HEK293 (cell line): ENCODE data around the gene GRB10.
A peak's percentile ranks its signal among the peaks of the same experiment; 100 is the strongest.

Experiments used
- CTCF ChIA-PET: fragments of 350-600 bp; formaldehyde crosslinking; extraction: SDS; loops from one replicate; lab custom pipeline; 2021; ENCODE audit warnings: antibody characterized with exemption; lab: Yijun Ruan, JAX
- POLR2A ChIA-PET: fragments of 300-600 bp; formaldehyde crosslinking; extraction: SDS; loops from one replicate; lab custom pipeline; 2020; ENCODE audit warnings: antibody characterized with exemption, inconsistent platforms; lab: Yijun Ruan, JAX
- H3K27ac ChIP-seq: fragments of 200-500 bp; sonication (Bioruptor generic); 2 replicates; pipeline ENCODE4 v1.5.1; 2014; ENCODE audit warnings: low read depth, low read length, control low read depth, inconsistent platforms; ENCODE audit errors: extremely low read depth
- H3K36me3 ChIP-seq, 2 experiments: fragments of 200-500 bp in 1 of 2; sonication (Bioruptor generic) in 1 of 2; 1 replicate in 1 of 2; 2 replicates in 1 of 2; pipeline ENCODE4 v1.5.1; 2014 to 2017; ENCODE audit warnings: inconsistent platforms in 2 of 2, low read length in 2 of 2; ENCODE audit not compliant: control insufficient read depth in 2 of 2, insufficient read depth in 1 of 2
- H3K4me1 ChIP-seq: fragments of 200-500 bp; sonication (Bioruptor generic); 2 replicates; pipeline ENCODE4 v1.5.1; 2014; ENCODE audit warnings: mild to moderate bottlenecking, low read length, inconsistent platforms; ENCODE audit not compliant: control insufficient read depth, insufficient read depth
- H3K4me3 ChIP-seq: 2 replicates; pipeline ENCODE4 v1.5.1; 2011; ENCODE audit warnings: low read depth, mild to moderate bottlenecking, control low read depth, low read length, moderate library complexity
- H3K9me3 ChIP-seq: fragments of 200-500 bp; sonication (Bioruptor generic); 2 replicates; pipeline ENCODE4 v1.5.1; 2014; ENCODE audit warnings: low read depth, low read length, inconsistent platforms; ENCODE audit not compliant: control insufficient read depth, insufficient read depth
- BCL11B ChIP-seq: fragments of 450-650 bp; formaldehyde crosslinking; IDR thresholded peaks from 2 replicates; pipeline ENCODE4 v1.5.1; 2016; ENCODE audit warnings: low read depth, missing biosample characterization, missing genetic modification characterization
- GFI1B ChIP-seq: fragments of 450-650 bp; formaldehyde crosslinking; IDR thresholded peaks from 2 replicates; pipeline ENCODE4 v1.5.1; 2016; ENCODE audit warnings: missing biosample characterization, missing genetic modification characterization
- HOXC10 ChIP-seq: sonication (generic); formaldehyde crosslinking; IDR thresholded peaks from 2 replicates; pipeline ENCODE4 v1.8.1; 2023; ENCODE audit warnings: mild to moderate bottlenecking, missing genetic modification reagents
- KLF1 ChIP-seq: fragments of 450-650 bp; formaldehyde crosslinking; IDR thresholded peaks from 2 replicates; pipeline ENCODE4 v1.5.1; 2016; ENCODE audit warnings: missing biosample characterization, missing genetic modification characterization
- KLF16 ChIP-seq: fragments of 450-650 bp; formaldehyde crosslinking; IDR thresholded peaks from 2 replicates; pipeline ENCODE4 v1.5.1; 2017; ENCODE audit warnings: missing biosample characterization, missing genetic modification characterization
- KLF8 ChIP-seq: fragments of 450-650 bp; formaldehyde crosslinking; IDR thresholded peaks from 2 replicates; pipeline ENCODE4 v1.5.1; 2016; ENCODE audit warnings: missing biosample characterization, missing genetic modification characterization
- MEIS1 ChIP-seq: sonication (generic); formaldehyde crosslinking; IDR thresholded peaks from 2 replicates; pipeline ENCODE4 v1.8.1; 2022; ENCODE audit warnings: missing genetic modification reagents, mild to moderate bottlenecking, borderline replicate concordance
- ZBTB21 ChIP-seq: fragments of 450-650 bp; formaldehyde crosslinking; IDR thresholded peaks from 2 replicates; pipeline ENCODE4 v1.5.1; 2017; ENCODE audit warnings: missing biosample characterization, missing genetic modification characterization
- ZEB2 ChIP-seq: fragments of 450-650 bp; formaldehyde crosslinking; IDR thresholded peaks from 2 replicates; pipeline ENCODE4 v1.5.1; 2016; ENCODE audit warnings: missing biosample characterization, missing genetic modification characterization
- ZNF133 ChIP-seq: fragments of 450-650 bp; formaldehyde crosslinking; IDR thresholded peaks from 2 replicates; pipeline ENCODE4 v1.5.1; 2016; ENCODE audit warnings: missing biosample characterization, missing genetic modification characterization
- ZNF266 ChIP-seq: fragments of 450-650 bp; formaldehyde crosslinking; IDR thresholded peaks from 2 replicates; pipeline ENCODE4 v1.5.1; 2016; ENCODE audit warnings: missing biosample characterization, missing genetic modification characterization, low read depth
- ZNF302 ChIP-seq: fragments of 450-650 bp; formaldehyde crosslinking; IDR thresholded peaks from 2 replicates; pipeline ENCODE4 v1.5.1; 2016; ENCODE audit warnings: missing biosample characterization, missing genetic modification characterization, low read depth
- ZNF311 ChIP-seq: fragments of 450-650 bp; formaldehyde crosslinking; IDR thresholded peaks from 2 replicates; pipeline ENCODE4 v1.5.1; 2017; ENCODE audit warnings: missing biosample characterization, missing genetic modification characterization, borderline replicate concordance
- ZNF404 ChIP-seq: fragments of 450-650 bp; formaldehyde crosslinking; IDR thresholded peaks from 2 replicates; pipeline ENCODE4 v1.5.1; 2017; ENCODE audit warnings: missing biosample characterization, missing genetic modification characterization
- ZNF48 ChIP-seq: fragments of 450-650 bp; formaldehyde crosslinking; IDR thresholded peaks from 2 replicates; pipeline ENCODE4 v1.5.1; 2016; ENCODE audit warnings: missing biosample characterization, missing genetic modification characterization
- ZNF558 ChIP-seq: fragments of 450-650 bp; formaldehyde crosslinking; IDR thresholded peaks from 2 replicates; pipeline ENCODE4 v1.5.1; 2016; ENCODE audit warnings: missing biosample characterization, missing genetic modification characterization
- ZNF585B ChIP-seq: fragments of 450-650 bp; formaldehyde crosslinking; IDR thresholded peaks from 2 replicates; pipeline ENCODE4 v1.5.1; 2016; ENCODE audit warnings: missing biosample characterization, missing genetic modification characterization
- ZNF654 ChIP-seq: fragments of 450-650 bp; formaldehyde crosslinking; IDR thresholded peaks from 2 replicates; pipeline ENCODE4 v1.5.1; 2016; ENCODE audit warnings: low read depth, missing biosample characterization, missing genetic modification characterization
- ZNF777 ChIP-seq: fragments of 450-650 bp; formaldehyde crosslinking; IDR thresholded peaks from 2 replicates; pipeline ENCODE4 v1.5.1; 2017; ENCODE audit warnings: missing biosample characterization, missing genetic modification characterization, borderline replicate concordance
- ZNF785 ChIP-seq: fragments of 450-650 bp; formaldehyde crosslinking; IDR thresholded peaks from 2 replicates; pipeline ENCODE4 v1.5.1; 2016; ENCODE audit warnings: missing biosample characterization, missing genetic modification characterization
- ZSCAN23 ChIP-seq: fragments of 450-650 bp; formaldehyde crosslinking; IDR thresholded peaks from 2 replicates; pipeline ENCODE4 v1.5.1; 2016; ENCODE audit warnings: missing biosample characterization, missing genetic modification characterization
- TF ChIP-seq, protein P1 (sequence below): fragments of 450-650 bp; formaldehyde crosslinking; IDR thresholded peaks from 2 replicates; pipeline ENCODE4 v1.5.1; 2016; ENCODE audit warnings: missing biosample characterization, missing genetic modification characterization
- TF ChIP-seq, protein P2 (sequence below): fragments of 450-650 bp; formaldehyde crosslinking; IDR thresholded peaks from 2 replicates; pipeline ENCODE4 v1.5.1; 2016; ENCODE audit warnings: missing biosample characterization, missing genetic modification characterization, borderline replicate concordance
- TF ChIP-seq, protein P3 (sequence below): sonication (generic); formaldehyde crosslinking; IDR thresholded peaks from 2 replicates; pipeline ENCODE4 v1.8.1; 2022; ENCODE audit warnings: mild to moderate bottlenecking, moderate library complexity, missing genetic modification reagents
- TF ChIP-seq, protein P4 (sequence below): fragments of 450-650 bp; formaldehyde crosslinking; IDR thresholded peaks from 2 replicates; pipeline ENCODE4 v1.5.1; 2016; ENCODE audit warnings: missing biosample characterization, missing genetic modification characterization

GRB10 gene

DNA sequence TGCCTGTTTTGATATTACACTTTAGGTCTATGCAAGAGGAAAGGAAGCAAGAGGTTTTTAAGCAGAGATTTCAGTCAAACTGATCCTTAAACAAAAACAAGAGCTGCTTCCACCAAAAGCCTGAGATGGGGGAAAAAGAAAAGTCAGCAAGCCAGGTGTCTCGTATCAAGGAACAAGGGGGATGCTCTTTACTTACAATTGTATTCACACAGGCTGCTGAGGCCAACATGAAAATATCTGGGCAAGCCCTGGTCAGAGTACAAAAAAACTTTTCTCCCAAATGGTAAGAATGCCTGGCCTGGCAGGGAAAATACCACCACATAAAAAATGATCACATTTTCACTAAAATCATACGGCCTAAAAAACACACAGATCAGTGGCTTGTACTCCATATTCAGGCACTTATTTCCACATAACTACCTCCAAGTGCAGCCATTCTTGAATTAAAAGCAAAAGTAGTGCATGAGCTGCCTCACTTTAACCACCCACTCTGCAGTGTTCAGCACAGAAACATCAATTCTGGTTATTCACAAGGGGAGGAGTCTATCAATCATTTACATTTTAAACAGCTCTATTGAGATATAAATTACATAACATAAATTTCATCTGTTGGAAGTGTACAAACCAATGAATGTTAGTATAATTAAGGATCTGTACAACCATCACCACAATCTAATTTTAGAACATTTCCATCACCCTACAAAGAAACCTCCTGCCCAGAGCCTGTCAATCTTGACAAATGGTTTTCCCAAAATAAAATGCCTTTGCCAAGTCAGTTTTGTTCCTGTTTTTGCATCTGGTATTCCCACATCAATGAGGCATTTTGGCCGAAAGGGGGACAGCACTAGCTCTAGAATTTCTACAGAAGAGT is 70.2 kb downstream of the GRB10 start:
- TF ChIP-seq ZNF48 (tag by site-specific recombination), result no peak
- no peak for TF ChIP-seq MEIS1 (CRISPR knock-in tag)
- TF ChIP-seq, protein P1, sequence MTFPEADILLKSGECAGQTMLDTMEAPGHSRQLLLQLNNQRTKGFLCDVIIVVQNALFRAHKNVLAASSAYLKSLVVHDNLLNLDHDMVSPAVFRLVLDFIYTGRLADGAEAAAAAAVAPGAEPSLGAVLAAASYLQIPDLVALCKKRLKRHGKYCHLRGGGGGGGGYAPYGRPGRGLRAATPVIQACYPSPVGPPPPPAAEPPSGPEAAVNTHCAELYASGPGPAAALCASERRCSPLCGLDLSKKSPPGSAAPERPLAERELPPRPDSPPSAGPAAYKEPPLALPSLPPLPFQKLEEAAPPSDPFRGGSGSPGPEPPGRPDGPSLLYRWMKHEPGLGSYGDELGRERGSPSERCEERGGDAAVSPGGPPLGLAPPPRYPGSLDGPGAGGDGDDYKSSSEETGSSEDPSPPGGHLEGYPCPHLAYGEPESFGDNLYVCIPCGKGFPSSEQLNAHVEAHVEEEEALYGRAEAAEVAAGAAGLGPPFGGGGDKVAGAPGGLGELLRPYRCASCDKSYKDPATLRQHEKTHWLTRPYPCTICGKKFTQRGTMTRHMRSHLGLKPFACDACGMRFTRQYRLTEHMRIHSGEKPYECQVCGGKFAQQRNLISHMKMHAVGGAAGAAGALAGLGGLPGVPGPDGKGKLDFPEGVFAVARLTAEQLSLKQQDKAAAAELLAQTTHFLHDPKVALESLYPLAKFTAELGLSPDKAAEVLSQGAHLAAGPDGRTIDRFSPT (tag by site-specific recombination), result no peak
- no peak for TF ChIP-seq HOXC10 (CRISPR knock-in tag)
- TF ChIP-seq ZNF654, result no peak
- no peak for TF ChIP-seq ZNF133 (tag by site-specific recombination)
- TF ChIP-seq ZEB2 (tag by site-specific recombination), result no peak
- TF ChIP-seq, protein P2, sequence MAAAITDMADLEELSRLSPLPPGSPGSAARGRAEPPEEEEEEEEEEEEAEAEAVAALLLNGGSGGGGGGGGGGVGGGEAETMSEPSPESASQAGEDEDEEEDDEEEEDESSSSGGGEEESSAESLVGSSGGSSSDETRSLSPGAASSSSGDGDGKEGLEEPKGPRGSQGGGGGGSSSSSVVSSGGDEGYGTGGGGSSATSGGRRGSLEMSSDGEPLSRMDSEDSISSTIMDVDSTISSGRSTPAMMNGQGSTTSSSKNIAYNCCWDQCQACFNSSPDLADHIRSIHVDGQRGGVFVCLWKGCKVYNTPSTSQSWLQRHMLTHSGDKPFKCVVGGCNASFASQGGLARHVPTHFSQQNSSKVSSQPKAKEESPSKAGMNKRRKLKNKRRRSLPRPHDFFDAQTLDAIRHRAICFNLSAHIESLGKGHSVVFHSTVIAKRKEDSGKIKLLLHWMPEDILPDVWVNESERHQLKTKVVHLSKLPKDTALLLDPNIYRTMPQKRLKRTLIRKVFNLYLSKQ (tag by site-specific recombination), result no peak
- no peak for TF ChIP-seq KLF8 (tag by site-specific recombination)
- no peak for TF ChIP-seq ZNF266 (tag by site-specific recombination)
- TF ChIP-seq ZNF585B (tag by site-specific recombination), result no peak
- TF ChIP-seq GFI1B (tag by site-specific recombination), result no peak
- TF ChIP-seq ZNF302 (tag by site-specific recombination), result no peak
- TF ChIP-seq ZSCAN23 (tag by site-specific recombination), result no peak
- no peak for TF ChIP-seq KLF16
- TF ChIP-seq BCL11B, result no peak
- TF ChIP-seq ZBTB21 (tag by site-specific recombination), result no peak
- TF ChIP-seq ZNF404 (tag by site-specific recombination), result no peak
- Histone ChIP-seq H3K27ac (no peak overlapping the region), H3K4me1 (peaks cover 8% of the 10 kb centered on the region; the same call in 1 of the 2 replicates), H3K9me3 (no peaks in the 10 kb centered on the region), H3K36me3 (no peaks in the 10 kb centered on the region), H3K4me3 (no peak overlapping the region)
- CTCF ChIA-PET, result interaction anchor here (0.7 to 1.0 kb wide), 3 partner anchors 10 to 69 kb away, joined by 3 to 5 read pairs (median 3); no protein-coding TSS in a partner anchor
- POLR2A ChIA-PET, result no interaction called here

DNA sequence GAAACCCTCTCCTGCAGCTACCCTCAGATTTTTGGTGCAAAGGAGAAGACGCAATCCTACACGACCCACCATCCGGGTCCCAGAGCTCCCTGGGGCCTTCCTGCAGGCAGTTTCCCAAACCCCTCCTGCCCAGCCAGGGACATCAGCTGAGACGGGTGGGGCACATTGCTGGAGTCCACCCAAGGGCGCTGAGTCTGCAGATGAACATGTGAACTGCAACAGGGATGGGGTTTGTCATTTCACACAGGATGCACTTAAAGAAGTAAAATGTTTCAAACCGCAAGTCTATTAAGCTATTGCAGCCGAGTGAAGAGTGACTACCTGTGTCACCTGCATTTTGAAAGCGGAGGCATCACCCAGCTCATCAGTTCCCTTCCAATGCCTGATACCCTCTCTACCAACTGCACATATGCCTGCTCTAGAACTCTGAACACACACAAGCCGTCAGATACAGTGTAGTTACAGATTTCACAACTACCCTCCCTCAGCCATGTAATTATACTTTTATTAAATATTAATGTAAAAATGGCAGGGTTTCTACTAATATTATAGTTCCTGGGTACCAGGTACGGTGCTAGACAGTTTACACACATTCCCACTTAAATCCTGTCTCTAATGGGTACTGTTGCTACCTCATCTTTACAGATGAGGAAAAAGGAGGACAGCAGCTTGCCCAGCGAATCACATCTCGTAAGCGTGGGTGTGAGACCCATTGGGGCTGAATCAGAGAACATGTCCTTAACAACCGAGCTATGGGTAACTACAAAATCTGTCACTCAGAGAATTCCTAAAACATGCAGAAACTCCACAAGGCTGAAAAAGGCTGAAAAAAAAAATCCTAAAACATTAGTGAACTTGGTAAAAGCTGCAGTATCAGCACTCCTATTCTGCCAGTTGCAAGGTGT is 71.2 kb downstream of the GRB10 start:
- H3K36me3 ChIP-seq, result no peaks in the 10 kb centered on the region
- ChIA-PET CTCF (interaction anchor here (0.6 to 0.8 kb wide), 2 partner anchors 70 to 301 kb away, joined by 3 read pairs; no protein-coding TSS in a partner anchor), POLR2A (no interaction called here)
- H3K4me3 ChIP-seq, result no peak overlapping the region
- no peak overlapping the region for H3K27ac ChIP-seq
- H3K4me1 ChIP-seq, result peaks cover 10% of the 10 kb centered on the region; the same call in 1 of the 2 replicates
- no peaks in the 10 kb centered on the region for H3K9me3 ChIP-seq
- TF ChIP-seq, protein P3, sequence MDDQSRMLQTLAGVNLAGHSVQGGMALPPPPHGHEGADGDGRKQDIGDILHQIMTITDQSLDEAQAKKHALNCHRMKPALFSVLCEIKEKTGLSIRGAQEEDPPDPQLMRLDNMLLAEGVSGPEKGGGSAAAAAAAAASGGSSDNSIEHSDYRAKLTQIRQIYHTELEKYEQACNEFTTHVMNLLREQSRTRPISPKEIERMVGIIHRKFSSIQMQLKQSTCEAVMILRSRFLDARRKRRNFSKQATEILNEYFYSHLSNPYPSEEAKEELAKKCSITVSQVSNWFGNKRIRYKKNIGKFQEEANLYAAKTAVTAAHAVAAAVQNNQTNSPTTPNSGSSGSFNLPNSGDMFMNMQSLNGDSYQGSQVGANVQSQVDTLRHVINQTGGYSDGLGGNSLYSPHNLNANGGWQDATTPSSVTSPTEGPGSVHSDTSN (CRISPR knock-in tag), result no peak
- TF ChIP-seq, protein P4, sequence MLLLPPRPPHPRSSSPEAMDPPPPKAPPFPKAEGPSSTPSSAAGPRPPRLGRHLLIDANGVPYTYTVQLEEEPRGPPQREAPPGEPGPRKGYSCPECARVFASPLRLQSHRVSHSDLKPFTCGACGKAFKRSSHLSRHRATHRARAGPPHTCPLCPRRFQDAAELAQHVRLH (tag by site-specific recombination), result no peak
- TF ChIP-seq ZNF777 (tag by site-specific recombination) (no peak), KLF1 (0 out of 2 replicates have a peak, but pooled peaks have one; percentile 18), ZNF311 (no peak), ZNF785 (tag by site-specific recombination) (no peak), ZNF558 (no peak)
